ENCODE data around the gene FOXN3.

- TF ChIP-seq CTCF (IDR thresholded peaks at IDR 0.05) (no peak), EP300 (IDR thresholded peaks at IDR 0.05; ENCODE audit: borderline replicate concordance in 1 of 2, low read depth in 1 of 2, low read length in 1 of 2) (no peak), TAF1 (IDR thresholded peaks at IDR 0.05; ENCODE audit: borderline replicate concordance, low read depth, low read length) (no peak), MAX (IDR thresholded peaks at IDR 0.05; ENCODE audit: low read depth) (no peak), POLR2AphosphoS5 (IDR thresholded peaks at IDR 0.05; ENCODE audit: low read depth, low read length) (no peak), NFIC (IDR thresholded peaks at IDR 0.05; ENCODE audit: borderline replicate concordance) (no peak), RAD21 (IDR thresholded peaks at IDR 0.05; ENCODE audit: low read length) (no peak), SIN3A (IDR thresholded peaks at IDR 0.05; ENCODE audit: borderline replicate concordance, low read depth, low read length) (no peak), PBX3 (IDR thresholded peaks at IDR 0.05) (no peak), RFX5 (IDR thresholded peaks at IDR 0.05; ENCODE audit: low read length) (no peak)
Observed at GRCh38 chr14:89401241-89401640, 15.8 kb downstream of the FOXN3 start.

Data from SK-N-SH (cell line).